ENCODE results near the gene SLIT1.

The SLIT1 gene

GRCh38 chr10:97124211-97124610, 61.5 kb downstream of the SLIT1 start:
- 62% methylated on average over 5 of the region's 5 CpGs for WGBS
- no peak for DNase-seq
- Histone ChIP-seq H2AFZ (ENCODE audit: low read depth, low read length) (no peak overlapping the region), H3K23ac (ENCODE audit: low read length in 2 of 2) (no peak overlapping the region), H3K4me3 (ENCODE audit: insufficient read depth in 1 of 2, low read depth in 1 of 2, low read length in 2 of 2) (no peak overlapping the region), H2BK15ac (ENCODE audit: low read depth, poor library complexity, severe bottlenecking) (no peak overlapping the region), H3K79me1 (replicated peaks; ENCODE audit: low read length, poor library complexity, severe bottlenecking) (no peaks in the 10 kb centered on the region), H4K91ac (ENCODE audit: low read length) (no peak overlapping the region), H3K4me2 (ENCODE audit: low read length, poor library complexity, severe bottlenecking) (no peak overlapping the region), H3K14ac (ENCODE audit: low read length in 2 of 2) (no peak overlapping the region), H2AK5ac (ENCODE audit: low read length, severe bottlenecking) (no peak overlapping the region), H3K4ac (ENCODE audit: low read depth in 1 of 2, low read length in 2 of 2) (no peak overlapping the region), H3K9ac (ENCODE audit: low read length) (no peak overlapping the region), H3K27ac (ENCODE audit: low read length, poor library complexity, severe bottlenecking) (no peak overlapping the region), H3K36me3 (ENCODE audit: control insufficient read depth in 1 of 2, insufficient read depth in 2 of 2, low read depth in 1 of 2, low read length in 2 of 2) (no peaks in the 10 kb centered on the region), H4K8ac (ENCODE audit: low read length) (no peak overlapping the region), H3K9me3 (ENCODE audit: control insufficient read depth, low read length) (no peaks in the 10 kb centered on the region), H3K4me1 (ENCODE audit: control insufficient read depth, insufficient read depth, low read depth, low read length) (no peaks in the 10 kb centered on the region), H2BK120ac (ENCODE audit: low read depth, low read length) (no peak overlapping the region), H3K27me3 (ENCODE audit: control insufficient read depth in 1 of 2, insufficient read depth in 1 of 2, low read length in 2 of 2) (peaks cover 65 to 84% of the 10 kb centered on the region in 2 experiments), H3K18ac (ENCODE audit: low read depth in 1 of 2, low read length in 2 of 2) (no peak overlapping the region), H2BK5ac (ENCODE audit: low read depth, low read length, poor library complexity, severe bottlenecking) (no peak overlapping the region), H2BK12ac (ENCODE audit: low read length in 2 of 2) (no peak overlapping the region)

GRCh38 chr10:97123765-97124164, 62.0 kb downstream of the SLIT1 start:
- H3K27me3 ChIP-seq (ENCODE audit: control insufficient read depth in 1 of 2, insufficient read depth in 1 of 2, low read length in 2 of 2): peaks cover 69 to 85% of the 10 kb centered on the region in 2 experiments
- no peak overlapping the region for H3K27ac ChIP-seq (ENCODE audit: low read length, poor library complexity, severe bottlenecking)
- H3K4ac ChIP-seq (ENCODE audit: low read depth in 1 of 2, low read length in 2 of 2): no peak overlapping the region
- H3K23ac ChIP-seq (ENCODE audit: low read length in 2 of 2): no peak overlapping the region
- no peak overlapping the region for H2BK5ac ChIP-seq (ENCODE audit: low read depth, low read length, poor library complexity, severe bottlenecking)
- no peak overlapping the region for H2BK120ac ChIP-seq (ENCODE audit: low read depth, low read length)
- H2AK5ac ChIP-seq (ENCODE audit: low read length, severe bottlenecking): no peak overlapping the region
- H3K9ac ChIP-seq (ENCODE audit: low read length): no peak overlapping the region
- H3K79me1 ChIP-seq (replicated peaks; ENCODE audit: low read length, poor library complexity, severe bottlenecking): no peaks in the 10 kb centered on the region
- no peaks in the 10 kb centered on the region for H3K4me1 ChIP-seq (ENCODE audit: control insufficient read depth, insufficient read depth, low read depth, low read length)
- no peak overlapping the region for H2BK12ac ChIP-seq (ENCODE audit: low read length in 2 of 2)
- no peak overlapping the region for H4K91ac ChIP-seq (ENCODE audit: low read length)
- no peak overlapping the region for H4K8ac ChIP-seq (ENCODE audit: low read length)
- no peak overlapping the region for H3K4me2 ChIP-seq (ENCODE audit: low read length, poor library complexity, severe bottlenecking)
- DNase-seq: no peak
- no peak overlapping the region for H2BK15ac ChIP-seq (ENCODE audit: low read depth, poor library complexity, severe bottlenecking)
- H3K18ac ChIP-seq (ENCODE audit: low read depth in 1 of 2, low read length in 2 of 2): no peak overlapping the region
- H3K9me3 ChIP-seq (ENCODE audit: control insufficient read depth, low read length): no peaks in the 10 kb centered on the region
- H2AFZ ChIP-seq (ENCODE audit: low read depth, low read length): no peak overlapping the region
- WGBS: 61% methylated on average over 3 of the region's 5 CpGs
- H3K36me3 ChIP-seq (ENCODE audit: control insufficient read depth in 1 of 2, insufficient read depth in 2 of 2, low read depth in 1 of 2, low read length in 2 of 2): no peaks in the 10 kb centered on the region
- H3K14ac ChIP-seq (ENCODE audit: low read length in 2 of 2): no peak overlapping the region
- H3K4me3 ChIP-seq (ENCODE audit: insufficient read depth in 1 of 2, low read depth in 1 of 2, low read length in 2 of 2): no peak overlapping the region

- no peaks in the 10 kb centered on the region for H3K9me3 ChIP-seq (ENCODE audit: control insufficient read depth, low read length)
- H4K8ac ChIP-seq (ENCODE audit: low read length): no peak overlapping the region
- H3K36me3 ChIP-seq (ENCODE audit: control insufficient read depth in 1 of 2, insufficient read depth in 2 of 2, low read depth in 1 of 2, low read length in 2 of 2): no peaks in the 10 kb centered on the region
Observed at GRCh38 chr10:97121041-97121440, 64.7 kb downstream of the SLIT1 start.

DNA sequence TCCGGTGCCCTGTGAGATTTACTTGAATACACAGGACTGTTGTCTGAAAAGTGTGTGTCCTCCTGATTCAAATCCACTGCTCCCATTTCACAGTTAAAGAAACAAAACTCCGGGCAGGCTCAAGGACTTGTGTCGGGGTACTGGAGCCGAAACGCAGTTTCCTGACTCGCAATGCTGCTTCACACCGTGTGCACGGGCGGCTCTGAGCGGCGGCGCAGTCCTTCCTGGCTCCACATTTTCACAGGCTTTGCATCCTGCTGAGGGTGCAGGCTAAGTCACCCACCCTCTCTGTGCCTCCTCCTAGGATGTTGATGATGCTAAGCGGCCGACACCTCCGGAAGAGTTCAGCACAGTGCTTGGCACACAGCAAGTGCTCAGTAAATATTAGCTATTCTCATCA, 65.4 kb downstream of the SLIT1 start:
- H2BK15ac ChIP-seq (ENCODE audit: low read depth, poor library complexity, severe bottlenecking): no peak overlapping the region
- no peak overlapping the region for H3K18ac ChIP-seq (ENCODE audit: low read depth in 1 of 2, low read length in 2 of 2)
- H2BK5ac ChIP-seq (ENCODE audit: low read depth, low read length, poor library complexity, severe bottlenecking): no peak overlapping the region
- peaks cover 67 to 83% of the 10 kb centered on the region in 2 experiments for H3K27me3 ChIP-seq (ENCODE audit: control insufficient read depth in 1 of 2, insufficient read depth in 1 of 2, low read length in 2 of 2)
- H3K14ac ChIP-seq (ENCODE audit: low read length in 2 of 2): no peak overlapping the region
- no peaks in the 10 kb centered on the region for H3K36me3 ChIP-seq (ENCODE audit: control insufficient read depth in 1 of 2, insufficient read depth in 2 of 2, low read depth in 1 of 2, low read length in 2 of 2)
- no peak overlapping the region for H2BK12ac ChIP-seq (ENCODE audit: low read length in 2 of 2)
- no peaks in the 10 kb centered on the region for H3K4me1 ChIP-seq (ENCODE audit: control insufficient read depth, insufficient read depth, low read depth, low read length)
- no peak overlapping the region for H2BK120ac ChIP-seq (ENCODE audit: low read depth, low read length)
- H4K91ac ChIP-seq (ENCODE audit: low read length): no peak overlapping the region
- H3K4ac ChIP-seq (ENCODE audit: low read depth in 1 of 2, low read length in 2 of 2): no peak overlapping the region
- WGBS: 93% methylated on average over 15 of the region's 15 CpGs
- H3K4me2 ChIP-seq (ENCODE audit: low read length, poor library complexity, severe bottlenecking): no peak overlapping the region
- no peak overlapping the region for H4K8ac ChIP-seq (ENCODE audit: low read length)
- H2AFZ ChIP-seq (ENCODE audit: low read depth, low read length): no peak overlapping the region
- no peak overlapping the region for H3K9ac ChIP-seq (ENCODE audit: low read length)
- no peak for DNase-seq
- no peak overlapping the region for H3K4me3 ChIP-seq (ENCODE audit: insufficient read depth in 1 of 2, low read depth in 1 of 2, low read length in 2 of 2)
- H3K79me1 ChIP-seq (replicated peaks; ENCODE audit: low read length, poor library complexity, severe bottlenecking): no peaks in the 10 kb centered on the region
- no peak overlapping the region for H3K23ac ChIP-seq (ENCODE audit: low read length in 2 of 2)
- H3K27ac ChIP-seq (ENCODE audit: low read length, poor library complexity, severe bottlenecking): no peak overlapping the region
- H3K9me3 ChIP-seq (ENCODE audit: control insufficient read depth, low read length): no peaks in the 10 kb centered on the region
- no peak overlapping the region for H2AK5ac ChIP-seq (ENCODE audit: low read length, severe bottlenecking)

More at GRCh38 chr10:97121041-97121440, 64.7 kb downstream of the SLIT1 start:
- Histone ChIP-seq H2BK5ac (ENCODE audit: low read depth, low read length, poor library complexity, severe bottlenecking) (no peak overlapping the region), H3K27me3 (ENCODE audit: control insufficient read depth in 1 of 2, insufficient read depth in 1 of 2, low read length in 2 of 2) (peaks cover 61 to 81% of the 10 kb centered on the region in 2 experiments), H3K9ac (ENCODE audit: low read length) (no peak overlapping the region), H2BK15ac (ENCODE audit: low read depth, poor library complexity, severe bottlenecking) (no peak overlapping the region), H3K4me1 (ENCODE audit: control insufficient read depth, insufficient read depth, low read depth, low read length) (no peaks in the 10 kb centered on the region), H3K79me1 (replicated peaks; ENCODE audit: low read length, poor library complexity, severe bottlenecking) (no peaks in the 10 kb centered on the region), H3K14ac (ENCODE audit: low read length in 2 of 2) (no peak overlapping the region), H3K4me3 (ENCODE audit: insufficient read depth in 1 of 2, low read depth in 1 of 2, low read length in 2 of 2) (no peak overlapping the region), H3K23ac (ENCODE audit: low read length in 2 of 2) (no peak overlapping the region), H3K4ac (ENCODE audit: low read depth in 1 of 2, low read length in 2 of 2) (no peak overlapping the region), H2AK5ac (ENCODE audit: low read length, severe bottlenecking) (no peak overlapping the region), H2BK120ac (ENCODE audit: low read depth, low read length) (no peak overlapping the region), H3K27ac (ENCODE audit: low read length, poor library complexity, severe bottlenecking) (no peak overlapping the region), H2AFZ (ENCODE audit: low read depth, low read length) (no peak overlapping the region), H3K18ac (ENCODE audit: low read depth in 1 of 2, low read length in 2 of 2) (no peak overlapping the region), H4K91ac (ENCODE audit: low read length) (no peak overlapping the region), H2BK12ac (ENCODE audit: low read length in 2 of 2) (no peak overlapping the region), H3K4me2 (ENCODE audit: low read length, poor library complexity, severe bottlenecking) (no peak overlapping the region)
- 80% methylated on average over 4 of the region's 4 CpGs for WGBS
- no peak for DNase-seq

All from mesenchymal stem cell (in vitro differentiated cells and primary cell).